GM12878 (cell line): ENCODE data around the gene IL19. TPM values are rescaled to one million over a fixed set of nuclear protein-coding genes. Genes with fewer than 3 reads are reported as not detected.

Experiments used
- ATAC-seq: fragments of 200-7000 bp; cut with Tn5 transposase; 3 replicates; pipeline ENCODE4 v1.9.1; 2020; ENCODE audit warnings: mild to moderate bottlenecking, moderate library complexity
- BruUV-seq: library from RNA; stranded (reverse); fragments of 400-500 nt; replicated peaks from 2 replicates; lab custom pipeline; 2021; lab: Mats Ljungman, UMichigan
- CTCF ChIA-PET: fragments of 300-600 bp; sonication (Branson Sonifier 250); formaldehyde crosslinking; extraction: SDS; loops from one replicate; lab custom pipeline; 2021; ENCODE audit warnings: inconsistent platforms; lab: Yijun Ruan, JAX
- POLR2A ChIA-PET: fragments of 350-600 bp; formaldehyde crosslinking; extraction: SDS; loops from one replicate; lab custom pipeline; 2021; ENCODE audit warnings: inconsistent platforms; lab: Charles Lee
- RAD21 ChIA-PET: fragments of 300-600 bp; sonication (Branson Sonifier 250); formaldehyde crosslinking; loops from one replicate; lab custom pipeline; 2023; ENCODE audit warnings: antibody characterized with exemption; ENCODE audit not compliant: unreplicated experiment; lab: Charles Lee
- SMC1A ChIA-PET: fragments of 300-600 bp; sonication (Branson Sonifier 250); formaldehyde crosslinking; loops from one replicate; lab custom pipeline; 2023; ENCODE audit not compliant: unreplicated experiment, uncharacterized antibody; lab: Charles Lee
- DNase-seq: peaks from one replicate; pipeline ENCODE4 v3.0.0-alpha.2; 2011; ENCODE audit warnings: low read depth, low spot score
- FAIRE-seq: peaks from 3 replicates; lab custom pipeline; 2011; peaks lifted over from hg19 to GRCh38; lab: Jason Lieb, UNC
- H2AFZ ChIP-seq: 2 replicates; pipeline ENCODE4 v1.6.0; 2011; ENCODE audit warnings: low read depth, low read length, control low read depth; ENCODE audit not compliant: control insufficient read depth
- H3K27ac ChIP-seq: 2 replicates; pipeline ENCODE4 v1.5.1; 2011; ENCODE audit warnings: control low read depth; ENCODE audit not compliant: control insufficient read depth, insufficient read depth
- H3K27me3 ChIP-seq, 2 experiments: replicated peaks in 1 of 2; 2 replicates each; pipeline versions ENCODE4 v1.6.0 to v1.6.1; 2011; ENCODE audit warnings: low read length in 1 of 2; ENCODE audit not compliant: control insufficient read depth in 2 of 2, insufficient read depth in 2 of 2
- H3K36me3 ChIP-seq, 2 experiments: 2 replicates each; pipeline ENCODE4 v1.5.1; 2011; ENCODE audit warnings: low read length in 1 of 2; ENCODE audit not compliant: control insufficient read depth in 2 of 2, insufficient read depth in 2 of 2
- H3K4me1 ChIP-seq: 2 replicates; pipeline ENCODE4 v1.6.1; 2011; ENCODE audit warnings: mild to moderate bottlenecking, low read length, moderate library complexity, mixed read lengths; ENCODE audit not compliant: control insufficient read depth, insufficient read depth
- H3K4me2 ChIP-seq: 2 replicates; pipeline ENCODE4 v1.6.0; 2011; ENCODE audit warnings: control low read depth; ENCODE audit not compliant: control insufficient read depth, insufficient read depth
- H3K4me3 ChIP-seq: fragments of 200-600 bp; sonication (generic); 2 replicates; pipeline ENCODE4 v1.5.1; 2016
- H3K79me2 ChIP-seq: 2 replicates; pipeline ENCODE4 v1.6.0; 2011; ENCODE audit warnings: low read length; ENCODE audit not compliant: control insufficient read depth, insufficient read depth
- H3K9ac ChIP-seq: 2 replicates; pipeline ENCODE4 v1.8.0; 2011; ENCODE audit warnings: low read length, control low read depth, mixed read lengths; ENCODE audit not compliant: control insufficient read depth, insufficient read depth
- H3K9me3 ChIP-seq: replicated peaks from 3 replicates; pipeline ENCODE4 v1.5.1; 2011; ENCODE audit warnings: mild to moderate bottlenecking, low read length; ENCODE audit not compliant: control insufficient read depth, insufficient read depth
- H4K20me1 ChIP-seq: 2 replicates; pipeline ENCODE4 v1.6.0; 2011; ENCODE audit not compliant: control insufficient read depth, insufficient read depth
- EZH2 ChIP-seq: IDR thresholded peaks from 2 replicates; pipeline ENCODE4 v1.6.1; 2012; ENCODE audit warnings: low read depth, mild to moderate bottlenecking, control low read depth, inconsistent platforms, low read length, borderline replicate concordance; ENCODE audit not compliant: control insufficient read depth
- POLR2A ChIP-seq: IDR thresholded peaks from 2 replicates; pipeline ENCODE4 v1.6.1; 2011; ENCODE audit warnings: low read depth, mild to moderate bottlenecking, low read length
- ZBTB40 ChIP-seq: fragments of 450-650 bp; IDR thresholded peaks from 2 replicates; pipeline ENCODE4 v1.6.1; 2016; ENCODE audit warnings: mild to moderate bottlenecking, moderate library complexity, borderline replicate concordance
- WGBS: methylation state at CpG from one replicate; pipeline ENCODE4 v1.1.6; 2016; ENCODE audit warnings: low lambda C conversion rate; ENCODE audit not compliant: insufficient replicate concordance, insufficient coverage; ENCODE audit errors: missing lambda C conversion rate; 5-methylcytosine and 5-hydroxymethylcytosine counted together
- in situ Hi-C: fragments of 300-500 bp; cut with MboI; formaldehyde crosslinking; loops from 9 replicates; pipeline ENCODE4 v1.14.3; 2018; ENCODE audit warnings: mixed read lengths
- intact Hi-C: fragments of 100-400 bp; cut with micrococcal nuclease; formaldehyde crosslinking; loops from one replicate; pipeline ENCODE4 v1.14.2; 2022; ENCODE audit not compliant: unreplicated experiment
- polyA plus RNA-seq, 11 experiments: library from polyadenylated mRNA; depleted of rRNA in 4 of 11; unstranded in 6 of 11; stranded (reverse) in 5 of 11; fragments of >200 nt; fragmentation: Nextera tagmentation in 4 of 11; fragmentation: Illumina TruSeq in 1 of 11; extraction: Ambion mirVana in 4 of 11; extraction: Trizol in 1 of 11; gene quantifications; 1 replicate in 1 of 11; 2 replicates in 10 of 11; pipeline versions ENCODE4 v1.2.1 to v1.2.3, GENCODE V29; 2011 to 2016; ENCODE audit warnings: inconsistent platforms in 2 of 11, missing spikeins in 2 of 11, low read depth in 1 of 11
- total RNA-seq, 4 experiments: library from RNA; depleted of rRNA in 3 of 4; stranded (reverse); fragments of >200 nt in 3 of 4; fragmentation: Illumina TruSeq in 1 of 4; extraction: Trizol in 1 of 4; gene quantifications; 2 replicates each; pipeline versions ENCODE4 v1.2.1 to v1.2.3, GENCODE V29; 2013 to 2021

Gene IL19
- total and polyA plus RNA-seq, 10 of the 15 experiments (the other 5 are each of a cell fraction or from before 2014, with no cell fraction given): 0.10 to 0.73 (median 0.28) TPM; not detected in 6

- Histone ChIP-seq H3K9ac (no peak overlapping the region), H4K20me1 (no peaks in the 10 kb centered on the region), H3K79me2 (no peaks in the 10 kb centered on the region), H3K4me3 (no peak overlapping the region), H3K4me1 (peaks cover 28% of the 10 kb centered on the region), H3K27me3 (no peaks in the 10 kb centered on the region; a peak in 1 of 4 replicates), H3K4me2 (no peak overlapping the region), H2AFZ (no peak overlapping the region), H3K9me3 (no peaks in the 10 kb centered on the region), H3K36me3 (no peaks in the 10 kb centered on the region), H3K27ac (no peak overlapping the region)
- SMC1A ChIA-PET: interaction anchor here (1.2 to 3.1 kb wide), 8 partner anchors 8 to 76 kb away, joined by 3 to 18 read pairs (median 5); partner anchors contain the start of gene IL19
- no TSS peak for BruUV-seq
- RAD21 ChIA-PET: interaction anchor here (1.1 to 2.0 kb wide), 4 partner anchors 18 to 100 kb away, joined by 3 to 7 read pairs (median 4); no protein-coding TSS in a partner anchor
- no peak for DNase-seq
- FAIRE-seq: no peak
- intact Hi-C loops (no loop called here), in situ Hi-C loops (no loop called here)
- TF ChIP-seq ZBTB40 (no peak), POLR2A (no peak), EZH2 (no peak)
- CTCF ChIA-PET: interaction anchor here (0.7 to 3.4 kb wide), 9 partner anchors 9 to 147 kb away, joined by 3 to 15 read pairs (median 4); partner anchors contain the start of gene IL20
- WGBS: 18% methylated on average over 2 of the region's 3 CpGs
- no peak for ATAC-seq
- POLR2A ChIA-PET: interaction anchor here (0.6 to 1.2 kb wide), 2 partner anchors 18 to 207 kb away, joined by 3 to 11 read pairs; no protein-coding TSS in a partner anchor
Measured at GRCh38 chr1:206835186-206835585, 64.6 kb downstream of the IL19 start.
